Upper lobe of right lung (tissue), 1 donor: ENCODE results near the gene NDUFAF7. TPM values are rescaled to one million over a fixed set of nuclear protein-coding genes. Genes with fewer than 3 reads are reported as not detected.

Source experiments
- ATAC-seq: fragments of 200-7000 bp; cut with Tn5 transposase; one replicate; pipeline ENCODE4 v1.9.1; 2020; ENCODE audit warnings: mild to moderate bottlenecking, moderate library complexity
- DNase-seq: peaks from one replicate; pipeline ENCODE4 v3.0.0-alpha.2; 2020
- H3K27ac ChIP-seq: fragments of 200-600 bp; one replicate; pipeline ENCODE4 v1.8.0; 2022
- H3K27me3 ChIP-seq: fragments of 200-600 bp; one replicate; pipeline ENCODE4 v1.8.0; 2022; ENCODE audit warnings: mild to moderate bottlenecking
- H3K36me3 ChIP-seq: fragments of 200-600 bp; one replicate; pipeline ENCODE4 v1.8.0; 2022
- H3K4me1 ChIP-seq: fragments of 200-600 bp; one replicate; pipeline ENCODE4 v1.8.0; 2022
- H3K4me3 ChIP-seq: fragments of 200-600 bp; one replicate; pipeline ENCODE4 v1.8.0; 2022; ENCODE audit warnings: mild to moderate bottlenecking
- H3K9me3 ChIP-seq: fragments of 200-600 bp; one replicate; pipeline ENCODE4 v1.8.0; 2022
- CTCF ChIP-seq: fragments of 200-600 bp; IDR thresholded peaks from one replicate; pipeline ENCODE4 v1.8.0; 2022; ENCODE audit warnings: antibody characterized with exemption
- intact Hi-C: fragments of 100-400 bp; cut with DNase I; formaldehyde crosslinking; loops from one replicate; pipeline ENCODE4 v1.11.0; 2022
- total RNA-seq: library from RNA; stranded (reverse); fragmentation: NEBNext Ultra II Directional; extraction: Animal tissue kit (Norgen Biotek cat#: 25700); gene quantifications from one replicate; pipeline ENCODE4 v1.2.1, GENCODE V29; 2021
- donor health status: DM: no; HTN: yes; CAD: no; lungs with severe emphysema.

Gene NDUFAF7
- total RNA-seq, 1 donor from 2014 or later, result 16.7 TPM

GRCh38 chr2:37226863-37227262 is 4.6 kb upstream of the NDUFAF7 start:
- DNase-seq (no peak), ATAC-seq (no peak)
- no peak for TF ChIP-seq CTCF
- Histone ChIP-seq H3K4me1 (peaks cover 29% of the 10 kb centered on the region), H3K4me3 (no peak overlapping the region), H3K27me3 (no peaks in the 10 kb centered on the region), H3K27ac (no peak overlapping the region), H3K9me3 (no peaks in the 10 kb centered on the region), H3K36me3 (peaks cover 45% of the 10 kb centered on the region)
- intact Hi-C loops, result no loop called here

- H3K4me1 ChIP-seq, result peaks cover 39% of the 10 kb centered on the region
- ATAC-seq (no peak), DNase-seq (no peak)
- no peak overlapping the region for H3K4me3 ChIP-seq
- no peak overlapping the region for H3K27ac ChIP-seq
- H3K36me3 ChIP-seq, result peaks cover 29% of the 10 kb centered on the region
- no peaks in the 10 kb centered on the region for H3K27me3 ChIP-seq
- no peak for TF ChIP-seq CTCF
- no peaks in the 10 kb centered on the region for H3K9me3 ChIP-seq
- intact Hi-C loops, result no loop called here
Measured at GRCh38 chr2:37228788-37229187, 2.7 kb upstream of the NDUFAF7 start.

GRCh38 chr2:37230581-37230980 is 877 bp upstream of the NDUFAF7 start:
- no peak for ATAC-seq
- Histone ChIP-seq H3K9me3 (no peaks in the 10 kb centered on the region), H3K4me1 (peaks cover 34% of the 10 kb centered on the region)

GRCh38 chr2:37232131-37232933 is 874 bp downstream of the NDUFAF7 start:
- Histone ChIP-seq H3K4me1 (peaks cover 25% of the 10 kb centered on the region), H3K27me3 (no peaks in the 10 kb centered on the region), H3K27ac (peak overlapping the region; percentile 96), H3K9me3 (no peaks in the 10 kb centered on the region), H3K4me3 (peak overlapping the region; percentile 88), H3K36me3 (peaks cover 19% of the 10 kb centered on the region)
- peak; percentile 12 for ATAC-seq
- peak; percentile 63 for DNase-seq
- TF ChIP-seq CTCF, result no peak
- intact Hi-C loops, result no loop called here

More at GRCh38 chr2:37230581-37230980, 877 bp upstream of the NDUFAF7 start:
- H3K27me3 ChIP-seq, result no peaks in the 10 kb centered on the region
- H3K4me3 ChIP-seq, result peak overlapping the region; percentile 88
- no peak for TF ChIP-seq CTCF
- no peak for DNase-seq
- intact Hi-C loops, result no loop called here
- peaks cover 27% of the 10 kb centered on the region for H3K36me3 ChIP-seq
- peak overlapping the region; percentile 96 for H3K27ac ChIP-seq

- Histone ChIP-seq H3K9me3 (no peaks in the 10 kb centered on the region), H3K36me3 (peaks cover 80% of the 10 kb centered on the region), H3K27me3 (no peaks in the 10 kb centered on the region), H3K4me3 (no peak overlapping the region), H3K4me1 (no peaks in the 10 kb centered on the region), H3K27ac (no peak overlapping the region)
- DNase-seq (no peak), ATAC-seq (no peak)
- intact Hi-C loops, result no loop called here
- no peak for TF ChIP-seq CTCF
Measured at GRCh38 chr2:37243435-37243834, 12.0 kb downstream of the NDUFAF7 start.
